GM21619 (cell line): ENCODE results near the gene SHANK3.

ENCODE experiments used
- ATAC-seq: cut with Tn5 transposase; IDR thresholded peaks from one replicate; pipeline ENCODE4 v1.9.1; 2021; ENCODE audit not compliant: unreplicated experiment

SHANK3 gene

DNA sequence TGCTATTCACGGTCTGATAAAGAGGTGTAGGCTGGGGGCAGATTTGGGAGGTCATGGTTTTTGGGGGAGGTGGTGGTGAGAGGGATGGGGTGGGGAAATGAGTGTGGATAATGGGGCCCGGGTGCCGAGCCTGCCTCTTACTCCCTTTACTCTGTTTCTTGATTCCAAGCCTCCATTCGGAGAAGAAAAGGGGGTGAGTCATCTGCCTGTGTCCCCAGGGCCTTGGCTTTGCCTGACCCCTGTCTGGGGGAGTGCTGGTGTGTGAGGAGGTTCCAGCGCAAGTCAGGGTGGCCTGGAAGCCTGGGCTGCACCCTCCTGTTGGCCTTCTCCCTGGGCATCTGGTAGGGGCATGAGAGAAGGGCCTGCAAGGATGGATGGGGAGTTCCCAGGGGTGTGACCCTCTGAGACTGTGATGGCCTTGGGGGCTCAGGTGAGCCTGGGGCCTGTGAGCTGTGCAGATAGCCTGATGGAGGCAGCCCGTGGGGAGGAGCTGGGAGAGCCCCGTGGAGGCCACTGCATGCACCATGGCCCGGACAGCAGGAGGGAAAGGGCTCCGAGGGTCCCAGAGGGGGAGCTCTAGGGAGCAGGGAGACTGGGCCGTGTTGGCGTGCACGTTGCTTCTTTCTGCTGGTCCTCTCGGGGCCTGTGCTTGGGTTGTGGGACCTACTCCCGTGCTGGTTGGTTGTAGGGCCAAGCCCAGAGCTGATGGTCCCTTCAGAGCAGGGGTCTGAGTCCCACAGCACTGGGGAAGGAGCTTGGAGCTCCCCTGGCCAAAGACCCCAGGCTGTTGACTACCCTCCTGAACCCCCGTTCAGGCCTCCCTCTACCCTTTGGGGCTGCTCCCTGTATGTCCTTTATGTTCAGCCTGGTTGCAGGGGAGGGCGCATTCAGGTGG lies 39.1 kb downstream of the SHANK3 start:
- no peak for ATAC-seq

DNA sequence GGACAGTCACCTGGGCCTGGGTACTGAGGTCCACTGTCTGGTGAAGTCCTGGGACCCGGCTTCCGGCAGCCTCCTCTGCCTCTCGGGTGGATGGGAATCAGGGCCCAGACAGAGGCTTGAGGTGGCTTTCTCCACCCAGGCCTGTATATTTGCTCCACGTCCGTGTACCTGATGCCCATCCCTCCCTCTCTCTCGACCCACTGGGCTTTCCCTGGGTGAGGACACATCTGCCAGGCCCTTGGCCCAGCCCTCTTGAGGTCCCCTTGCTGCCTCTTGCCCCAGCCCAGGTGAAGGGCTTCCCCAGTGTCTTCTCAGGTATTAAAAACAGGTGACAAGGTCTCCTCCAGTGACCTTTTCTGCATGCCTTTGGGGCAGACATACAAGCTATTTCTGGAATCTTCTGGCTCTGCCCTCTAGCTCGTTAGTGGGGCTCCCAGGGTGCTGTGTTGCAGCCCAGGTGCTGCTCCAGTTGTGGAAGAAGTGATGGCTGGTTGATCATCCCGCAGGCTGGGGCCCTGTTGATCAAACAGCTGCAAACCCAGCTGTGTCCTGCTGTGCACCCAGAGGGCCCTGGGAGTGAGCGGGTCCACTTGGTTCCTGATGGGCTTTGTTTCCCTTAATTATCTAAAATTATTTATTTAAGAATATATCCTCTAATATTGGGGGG lies 39.9 kb downstream of the SHANK3 start:
- no peak for ATAC-seq

DNA sequence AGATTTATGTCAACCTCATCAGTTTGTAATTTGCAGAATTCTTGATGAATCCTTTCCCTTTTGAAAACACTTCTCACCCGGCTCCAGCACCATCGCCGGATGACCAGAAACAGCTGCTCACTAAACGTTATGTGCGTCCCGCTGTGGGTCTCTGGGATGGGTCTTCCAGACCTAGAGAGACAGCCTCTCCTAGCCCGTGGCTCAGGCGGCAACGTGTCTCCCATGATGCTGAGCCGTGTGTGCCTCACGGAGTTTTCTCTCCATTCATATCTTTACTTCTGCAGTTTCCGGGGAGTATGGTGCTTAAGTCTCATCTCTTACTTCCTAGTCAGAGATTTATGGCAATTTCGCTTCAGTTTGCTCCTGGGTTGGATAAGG lies 40.4 kb downstream of the SHANK3 start:
- ATAC-seq, result no peak

DNA sequence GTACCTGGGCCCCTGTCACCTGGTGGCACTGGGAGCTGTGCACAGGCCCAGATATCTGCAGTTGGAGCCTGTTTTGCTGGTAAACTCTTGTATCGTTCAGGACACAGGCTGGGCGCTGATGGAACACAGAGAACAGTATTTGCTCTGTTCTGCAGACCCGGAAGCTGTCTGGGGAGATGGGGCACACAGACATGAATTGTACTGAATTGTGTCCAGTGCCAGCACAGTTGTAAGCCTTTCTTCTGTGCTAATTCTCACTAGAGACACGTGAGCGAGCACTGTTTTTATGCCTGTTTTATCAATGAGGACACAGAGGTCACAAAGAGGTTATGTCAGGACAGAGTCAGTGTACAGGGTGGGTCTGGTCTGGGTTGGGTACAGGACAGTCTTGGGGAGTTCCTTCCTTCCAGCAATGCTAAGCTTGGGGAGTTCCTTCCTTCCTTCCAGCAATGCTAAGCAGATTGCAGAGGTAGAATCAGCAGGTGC lies 41.0 kb downstream of the SHANK3 start:
- no peak for ATAC-seq

DNA sequence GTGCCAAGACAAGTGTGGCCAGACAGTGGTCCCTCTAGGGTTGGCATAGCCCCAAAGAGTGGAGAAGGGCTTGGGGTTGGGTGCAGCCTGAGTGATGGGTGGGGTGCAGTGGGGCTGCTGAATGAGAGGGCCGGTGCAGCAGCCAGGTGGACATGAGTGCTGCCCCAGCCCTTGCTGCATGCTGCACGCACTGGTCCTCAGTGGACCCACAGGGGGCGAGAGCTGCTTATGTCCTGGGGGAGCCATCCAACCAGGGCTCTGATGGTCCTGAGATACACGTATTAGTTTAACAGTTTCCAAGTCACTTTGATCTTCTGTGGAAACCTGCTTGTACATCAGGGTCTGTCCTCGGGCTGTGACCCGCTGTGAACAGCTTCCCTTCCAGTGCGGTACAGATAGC lies 41.5 kb downstream of the SHANK3 start:
- ATAC-seq, result no peak

DNA sequence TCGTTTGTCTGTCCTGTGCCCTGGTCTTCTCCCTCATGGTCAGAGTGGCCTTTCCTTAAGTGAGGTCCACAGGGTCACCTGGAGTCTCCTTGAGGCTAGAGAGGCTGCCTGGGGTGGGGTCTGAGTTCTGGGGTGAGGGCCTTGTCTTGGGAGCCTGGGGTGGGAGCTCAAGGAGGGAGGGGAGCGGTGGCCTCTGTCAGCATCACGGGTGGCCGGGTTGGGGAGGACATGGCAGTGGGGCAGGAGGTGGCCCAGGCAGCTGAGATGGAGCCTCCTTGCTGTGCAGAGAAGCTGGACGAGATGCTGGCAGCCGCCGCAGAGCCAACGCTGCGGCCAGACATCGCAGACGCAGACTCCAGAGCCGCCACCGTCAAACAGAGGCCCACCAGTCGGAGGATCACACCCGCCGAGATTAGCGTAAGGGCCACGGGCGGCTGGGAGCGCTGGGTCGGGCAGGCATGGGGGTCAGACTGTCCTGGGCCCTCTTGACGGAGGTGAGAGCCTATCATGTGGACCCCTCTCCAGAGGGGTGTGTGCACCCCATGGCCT lies 42.1 kb downstream of the SHANK3 start:
- no peak for ATAC-seq

DNA sequence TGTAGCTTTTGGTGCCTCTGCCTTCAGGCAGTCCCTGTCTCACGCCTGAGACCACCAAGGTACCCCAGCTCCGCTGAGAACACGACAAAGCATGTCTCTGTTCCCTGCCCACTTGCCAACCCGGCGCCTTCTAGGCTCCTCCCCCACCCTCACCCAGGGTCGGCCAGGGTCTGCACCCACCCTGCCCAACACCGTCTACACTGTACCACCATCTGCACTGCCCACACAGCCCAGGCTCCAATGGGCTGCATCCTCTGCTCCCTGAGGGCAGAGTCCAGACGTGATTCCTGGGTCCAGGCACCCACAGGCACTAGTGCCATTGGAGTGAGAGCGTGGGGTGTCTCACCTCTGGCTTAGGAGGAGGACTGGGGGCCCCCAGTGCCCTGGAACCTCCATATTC lies 42.6 kb downstream of the SHANK3 start:
- no peak for ATAC-seq

DNA sequence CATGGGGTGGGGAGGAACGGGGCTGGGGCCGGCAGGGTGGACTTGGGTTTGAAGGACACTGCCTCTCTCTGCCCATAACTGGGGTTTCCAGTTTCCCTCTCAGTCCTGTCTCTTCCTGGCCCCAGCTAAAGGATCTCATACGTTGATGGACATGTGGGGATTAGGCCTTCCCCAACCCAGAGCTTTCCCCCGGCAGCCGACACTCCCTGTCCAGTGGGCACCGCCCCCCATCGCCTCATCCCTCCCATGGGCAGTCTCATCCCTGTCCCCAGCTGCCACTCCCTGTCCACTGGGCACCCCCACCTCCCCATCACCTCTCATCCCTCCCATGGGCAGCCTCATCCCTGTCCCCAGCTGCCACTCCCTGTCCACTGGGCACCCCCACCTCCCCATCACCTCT lies 43.2 kb downstream of the SHANK3 start:
- ATAC-seq, result no peak

DNA sequence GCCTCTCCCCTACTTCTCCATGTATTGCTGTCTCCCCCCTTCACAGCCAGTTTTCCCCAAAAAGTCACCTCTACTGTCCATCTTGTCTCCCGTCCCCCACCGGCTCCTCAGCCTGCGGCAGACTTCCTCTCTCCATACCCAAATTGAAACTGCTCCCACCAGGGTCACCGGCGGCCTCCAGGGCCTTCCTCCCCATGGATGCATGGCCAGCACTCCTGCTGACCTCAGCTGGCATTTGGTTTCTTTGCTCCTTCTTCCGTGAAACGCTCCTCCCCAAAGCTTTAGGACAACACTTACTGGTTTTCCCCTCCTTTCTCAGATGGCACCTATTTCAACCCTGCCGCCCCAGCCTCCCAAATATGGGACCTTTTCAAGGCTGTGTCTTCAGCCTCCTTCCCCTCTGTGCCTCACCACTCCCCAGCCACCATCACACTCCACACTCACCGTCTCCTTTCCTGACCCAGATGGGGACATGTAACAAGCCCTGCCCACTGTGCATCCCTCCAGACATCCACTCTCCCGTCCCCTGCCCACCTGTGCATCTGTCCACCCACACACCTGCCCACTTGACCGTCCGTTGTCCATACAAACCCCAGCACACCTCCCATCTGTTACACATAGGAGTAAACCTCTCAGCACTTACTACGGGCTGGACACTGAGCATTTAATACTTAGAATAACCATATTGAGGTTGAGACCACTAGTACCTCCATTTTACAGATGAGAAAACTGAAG lies 43.8 kb downstream of the SHANK3 start:
- no peak for ATAC-seq

DNA sequence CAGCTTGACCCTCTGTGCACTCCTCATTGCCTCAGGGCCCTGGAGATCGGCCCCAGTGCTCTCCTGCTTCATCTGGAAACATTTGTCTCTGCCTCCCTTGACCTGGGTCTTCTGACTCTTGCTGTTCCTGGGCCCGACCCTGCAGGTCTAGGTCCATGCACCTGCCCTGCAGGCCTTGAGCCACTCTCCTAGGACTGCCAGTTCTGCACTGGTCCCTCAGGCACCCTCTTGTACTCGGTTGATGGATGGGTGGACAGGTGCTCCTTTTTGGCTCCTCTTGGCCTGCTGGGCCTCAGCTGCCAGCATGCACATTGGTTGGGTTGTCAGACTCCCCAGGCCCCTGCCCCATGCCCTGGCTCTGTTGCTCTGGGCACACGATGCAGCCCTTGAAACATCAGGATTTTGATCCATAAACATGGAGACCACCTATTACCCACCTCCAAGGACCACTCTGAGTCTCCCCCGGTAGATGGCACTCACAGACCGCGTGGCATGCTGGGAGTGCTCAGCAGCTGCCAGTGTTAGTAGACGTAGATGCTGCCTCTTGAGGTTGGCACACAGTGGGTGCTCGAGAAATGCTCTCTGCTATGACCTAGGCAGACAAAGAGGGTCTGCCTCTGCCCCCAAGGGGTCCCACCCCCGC lies 45.2 kb downstream of the SHANK3 start:
- ATAC-seq, result no peak

DNA sequence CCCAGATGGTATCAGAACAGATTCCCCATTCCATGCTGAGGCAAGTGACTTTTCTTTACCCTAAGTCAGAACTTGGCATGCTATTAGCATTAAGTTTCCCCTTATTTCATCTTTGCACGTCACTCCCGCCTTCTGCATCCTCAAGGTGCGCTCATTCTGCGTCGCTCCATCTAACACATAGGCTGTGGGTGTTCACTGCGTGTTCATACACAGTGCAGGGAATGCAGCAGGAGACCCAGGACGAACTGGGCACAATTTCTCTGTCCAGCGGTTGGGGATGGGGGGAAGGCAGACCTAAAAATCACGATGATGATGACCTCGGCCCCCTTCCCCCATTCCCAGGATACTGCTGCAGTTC lies 45.7 kb downstream of the SHANK3 start:
- no peak for ATAC-seq

DNA sequence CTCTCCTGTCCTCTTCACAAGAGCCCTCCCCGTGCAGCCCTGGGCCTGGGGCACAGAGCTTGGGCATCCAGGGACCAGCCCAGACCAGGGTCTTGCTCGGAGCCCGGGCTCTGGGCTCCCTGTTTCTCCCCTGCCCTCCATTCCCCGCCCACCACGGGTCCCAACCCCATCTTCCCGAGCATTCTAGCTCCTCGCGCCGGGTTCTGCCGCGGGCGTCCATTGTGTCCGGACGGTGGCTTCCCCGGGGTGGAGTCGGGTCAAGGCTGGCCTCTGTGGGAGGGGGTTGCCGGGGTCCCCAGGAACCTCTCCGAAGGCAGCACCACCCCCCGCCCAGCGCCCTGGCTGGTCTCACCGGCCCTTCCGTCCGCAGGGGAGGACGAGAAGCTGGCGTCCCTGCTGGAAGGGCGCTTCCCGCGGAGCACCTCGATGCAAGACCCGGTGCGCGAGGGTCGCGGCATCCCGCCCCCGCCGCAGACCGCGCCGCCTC lies 47.2 kb downstream of the SHANK3 start:
- no peak for ATAC-seq

DNA sequence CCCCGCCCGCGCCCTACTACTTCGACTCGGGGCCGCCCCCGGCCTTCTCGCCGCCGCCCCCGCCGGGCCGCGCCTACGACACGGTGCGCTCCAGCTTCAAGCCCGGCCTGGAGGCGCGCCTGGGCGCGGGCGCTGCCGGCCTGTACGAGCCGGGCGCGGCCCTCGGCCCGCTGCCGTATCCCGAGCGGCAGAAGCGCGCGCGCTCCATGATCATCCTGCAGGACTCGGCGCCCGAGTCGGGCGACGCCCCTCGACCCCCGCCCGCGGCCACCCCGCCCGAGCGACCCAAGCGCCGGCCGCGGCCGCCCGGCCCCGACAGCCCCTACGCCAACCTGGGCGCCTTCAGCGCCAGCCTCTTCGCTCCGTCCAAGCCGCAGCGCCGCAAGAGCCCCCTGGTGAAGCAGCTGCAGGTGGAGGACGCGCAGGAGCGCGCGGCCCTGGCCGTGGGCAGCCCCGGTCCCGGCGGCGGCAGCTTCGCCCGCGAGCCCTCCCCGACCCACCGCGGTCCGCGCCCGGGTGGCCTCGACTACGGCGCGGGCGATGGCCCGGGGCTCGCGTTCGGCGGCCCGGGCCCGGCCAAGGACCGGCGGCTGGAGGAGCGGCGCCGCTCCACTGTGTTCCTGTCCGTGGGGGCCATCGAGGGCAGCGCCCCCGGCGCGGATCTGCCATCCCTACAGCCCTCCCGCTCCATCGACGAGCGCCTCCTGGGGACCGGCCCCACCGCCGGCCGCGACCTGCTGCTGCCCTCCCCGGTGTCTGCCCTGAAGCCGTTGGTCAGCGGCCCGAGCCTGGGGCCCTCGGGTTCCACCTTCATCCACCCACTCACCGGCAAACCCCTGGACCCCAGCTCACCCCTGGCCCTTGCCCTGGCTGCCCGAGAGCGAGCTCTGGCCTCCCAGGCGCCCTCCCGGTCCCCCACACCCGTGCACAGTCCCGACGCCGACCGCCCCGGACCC lies 48.0 kb downstream of the SHANK3 start:
- no peak for ATAC-seq

DNA sequence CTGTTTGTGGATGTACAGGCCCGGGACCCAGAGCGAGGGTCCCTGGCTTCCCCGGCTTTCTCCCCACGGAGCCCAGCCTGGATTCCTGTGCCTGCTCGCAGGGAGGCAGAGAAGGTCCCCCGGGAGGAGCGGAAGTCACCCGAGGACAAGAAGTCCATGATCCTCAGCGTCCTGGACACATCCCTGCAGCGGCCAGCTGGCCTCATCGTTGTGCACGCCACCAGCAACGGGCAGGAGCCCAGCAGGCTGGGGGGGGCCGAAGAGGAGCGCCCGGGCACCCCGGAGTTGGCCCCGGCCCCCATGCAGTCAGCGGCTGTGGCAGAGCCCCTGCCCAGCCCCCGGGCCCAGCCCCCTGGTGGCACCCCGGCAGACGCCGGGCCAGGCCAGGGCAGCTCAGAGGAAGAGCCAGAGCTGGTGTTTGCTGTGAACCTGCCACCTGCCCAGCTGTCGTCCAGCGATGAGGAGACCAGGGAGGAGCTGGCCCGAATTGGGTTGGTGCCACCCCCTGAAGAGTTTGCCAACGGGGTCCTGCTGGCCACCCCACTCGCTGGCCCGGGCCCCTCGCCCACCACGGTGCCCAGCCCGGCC lies 48.7 kb downstream of the SHANK3 start:
- no peak for ATAC-seq

DNA sequence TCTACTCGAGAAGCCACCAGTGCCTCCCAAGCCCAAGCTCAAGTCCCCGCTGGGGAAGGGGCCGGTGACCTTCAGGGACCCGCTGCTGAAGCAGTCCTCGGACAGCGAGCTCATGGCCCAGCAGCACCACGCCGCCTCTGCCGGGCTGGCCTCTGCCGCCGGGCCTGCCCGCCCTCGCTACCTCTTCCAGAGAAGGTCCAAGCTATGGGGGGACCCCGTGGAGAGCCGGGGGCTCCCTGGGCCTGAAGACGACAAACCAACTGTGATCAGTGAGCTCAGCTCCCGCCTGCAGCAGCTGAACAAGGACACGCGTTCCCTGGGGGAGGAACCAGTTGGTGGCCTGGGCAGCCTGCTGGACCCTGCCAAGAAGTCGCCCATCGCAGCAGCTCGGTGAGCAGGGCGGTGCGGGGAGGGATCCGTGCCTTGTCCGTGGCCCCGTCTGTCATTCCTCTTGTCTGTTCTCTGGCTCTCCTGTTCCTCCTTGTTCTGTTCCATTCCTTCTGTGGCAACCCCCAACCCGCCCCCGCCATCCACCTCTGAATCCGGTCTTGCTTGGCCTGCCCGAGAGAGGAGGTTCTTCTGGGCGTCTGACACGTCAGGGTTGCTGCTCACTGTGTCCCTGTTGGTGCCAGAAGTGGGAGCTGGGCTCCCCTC lies 49.6 kb downstream of the SHANK3 start:
- ATAC-seq, result no peak
